CD4-positive, alpha-beta T cell treated with Interleukin-12 subunit alpha and Interleukin-12 subunit beta, for 1 hour (primary cell): ENCODE results near the gene ZNF791.
"Not testable (repeated sequence)": the region's sequence is repeated elsewhere in the genome, so short reads cannot be mapped to it uniquely, and the experiment has no call there.

Experiments used
- DNase-seq: peaks from one replicate; pipeline ENCODE4 v3.0.0-alpha.2; 2020

ZNF791 gene

GRCh38 chr19:12636631-12637030, 25.9 kb downstream of the ZNF791 start:
- DNase-seq = no peak

- no peak for DNase-seq
Measured at GRCh38 chr19:12638611-12639182, 28.0 kb downstream of the ZNF791 start.

DNA sequence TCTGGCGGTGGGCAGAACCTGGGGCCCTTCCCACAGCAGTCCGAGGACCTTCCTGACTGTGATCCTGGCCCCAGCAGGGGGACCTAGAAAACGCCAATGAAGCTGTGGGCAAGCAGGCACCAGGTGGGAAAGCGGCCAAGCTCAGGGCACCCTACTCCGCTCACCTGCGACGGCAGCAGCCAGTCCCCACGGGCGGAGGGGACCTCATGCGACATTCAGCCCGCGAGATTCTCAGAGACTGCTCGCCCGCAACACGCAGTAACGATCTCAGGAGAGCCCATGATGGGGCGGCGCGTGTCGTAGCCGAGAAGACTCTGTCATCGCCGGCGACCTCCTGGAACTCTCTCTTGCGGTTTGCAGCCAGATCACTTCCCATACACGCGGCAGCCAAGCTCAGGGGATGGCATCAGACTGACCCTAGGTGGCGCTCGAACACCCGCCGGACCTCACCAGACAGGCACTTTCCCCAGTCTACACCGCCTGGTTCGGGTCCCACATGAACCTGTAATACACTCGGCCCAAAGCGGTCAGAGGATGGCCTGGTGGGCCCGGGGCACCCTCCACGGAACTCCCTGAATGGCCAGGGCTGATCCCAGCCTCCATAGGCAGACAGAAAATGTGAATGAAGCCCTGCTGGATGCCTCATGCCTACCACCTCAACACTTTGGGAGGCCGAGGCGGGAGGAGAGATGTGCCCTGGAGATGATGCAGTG, 29.3 kb downstream of the ZNF791 start:
- DNase-seq = peak; percentile 87

- no peak for DNase-seq
Measured at GRCh38 chr19:12641456-12641855, 30.7 kb downstream of the ZNF791 start.

- DNase-seq = no peak
Measured at GRCh38 chr19:12642506-12642905, 31.8 kb downstream of the ZNF791 start.

GRCh38 chr19:12643716-12644115, 33.0 kb downstream of the ZNF791 start:
- DNase-seq = not testable (repeated sequence)

- no peak for DNase-seq
Measured at GRCh38 chr19:12646551-12646950, 35.8 kb downstream of the ZNF791 start.

DNA sequence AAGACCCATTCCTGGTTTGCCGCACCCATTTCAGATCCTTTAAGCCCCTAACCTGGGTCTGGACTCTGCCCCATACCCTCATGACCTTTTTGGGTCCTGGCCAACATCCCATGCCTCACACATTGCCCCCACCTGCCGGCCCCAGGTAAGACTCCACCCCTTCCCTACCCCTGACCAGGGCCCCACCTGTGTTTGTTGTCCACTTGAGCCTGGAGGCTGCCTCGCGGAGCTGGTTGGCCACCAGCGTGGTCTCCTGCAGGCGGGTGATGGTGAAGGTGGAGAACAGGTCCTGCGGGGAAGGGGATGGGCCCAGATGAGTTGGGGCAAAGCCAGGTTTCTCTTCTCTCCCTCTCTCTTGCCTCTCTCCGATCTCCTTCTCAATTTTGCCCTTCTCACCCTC, 36.3 kb downstream of the ZNF791 start:
- DNase-seq = no peak

DNA sequence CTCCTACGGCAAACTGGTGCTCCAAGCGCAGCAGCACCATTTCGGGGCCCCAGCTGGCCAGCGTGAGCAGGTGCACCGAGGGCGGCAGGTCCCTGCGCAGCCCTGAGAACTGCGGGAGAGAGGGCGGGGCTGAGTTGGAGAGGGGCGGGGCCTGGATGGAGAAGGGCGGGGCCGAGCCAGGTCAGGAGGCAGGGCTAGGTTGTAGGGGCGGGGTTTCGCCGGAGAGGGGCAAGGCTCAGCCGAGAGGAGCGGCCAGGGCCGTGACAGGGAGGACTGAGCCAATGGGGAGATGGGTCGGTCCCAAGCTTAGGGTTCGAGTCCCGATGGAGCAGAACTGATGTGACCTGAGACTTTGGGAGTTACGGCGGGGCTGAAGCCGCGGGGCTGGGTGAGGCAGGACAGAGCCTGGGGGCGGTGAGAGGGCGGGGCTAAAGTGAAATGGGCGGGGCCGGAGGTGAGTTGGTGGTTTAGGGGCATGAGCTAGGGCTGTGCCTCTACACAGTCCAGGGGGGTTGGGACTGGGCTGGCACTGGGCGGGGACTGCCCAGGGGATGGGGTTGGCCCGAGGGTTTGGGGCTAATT, 36.9 kb downstream of the ZNF791 start:
- peak; percentile 40 for DNase-seq

DNA sequence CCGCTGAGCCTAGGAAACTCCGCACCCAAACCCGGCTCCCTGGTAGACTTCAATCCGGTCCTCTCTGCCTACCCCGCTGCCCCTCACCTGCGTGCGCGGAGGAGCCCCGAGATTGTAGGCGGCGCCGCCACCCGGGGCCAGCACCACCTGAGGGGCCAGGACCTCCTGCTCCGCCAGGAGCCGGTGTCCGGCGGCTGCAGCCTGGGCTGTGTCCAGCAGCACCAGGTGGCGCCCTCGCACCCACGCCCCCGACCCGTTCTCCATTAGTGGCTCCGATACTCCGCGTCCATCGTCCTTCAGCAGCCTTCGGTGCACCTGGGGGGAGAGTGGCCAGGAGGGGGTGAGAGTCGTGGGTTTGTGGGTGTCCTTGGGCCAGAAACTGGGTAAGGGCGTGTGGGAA, 37.4 kb downstream of the ZNF791 start:
- DNase-seq = no peak

DNA sequence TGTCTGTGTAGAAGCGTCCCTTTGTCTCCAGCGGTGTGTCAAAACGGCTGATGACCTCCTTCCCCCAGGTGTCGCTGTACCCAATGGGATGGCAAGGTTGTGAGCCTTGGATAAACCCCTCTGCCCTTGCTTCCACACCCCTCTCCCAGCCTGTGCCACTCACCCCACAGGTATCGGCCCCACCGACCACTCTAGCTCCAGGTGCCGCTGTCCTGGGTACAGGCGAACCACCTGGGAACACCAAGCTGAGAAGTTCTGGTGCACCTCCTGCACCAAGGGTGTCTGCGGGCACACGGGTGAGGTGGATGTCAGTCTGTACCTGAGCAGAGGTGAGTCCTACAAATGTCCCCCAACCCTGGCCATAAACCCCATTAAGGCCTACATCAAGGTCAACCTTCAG, 39.2 kb downstream of the ZNF791 start:
- no peak for DNase-seq

DNA sequence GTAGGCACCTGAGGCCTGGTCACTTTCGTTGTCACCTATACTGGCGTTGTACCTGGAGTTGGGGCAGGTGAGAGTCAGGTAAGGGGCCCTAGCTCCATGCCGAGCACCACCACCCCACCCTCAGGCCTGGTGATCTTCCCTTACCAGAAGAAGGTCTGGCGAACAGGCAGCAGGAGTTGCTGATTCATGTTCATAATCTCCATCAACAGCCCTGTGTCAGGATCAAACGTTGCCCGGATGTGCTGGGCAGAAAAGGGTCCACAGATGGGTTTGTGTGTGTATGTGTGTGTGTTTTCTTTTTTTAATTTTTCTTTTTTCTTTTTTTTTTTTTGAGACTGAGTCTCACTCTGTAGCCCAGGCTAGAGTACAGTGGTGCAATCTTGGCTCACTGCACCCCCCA, 41.5 kb downstream of the ZNF791 start:
- DNase-seq = no peak

DNA sequence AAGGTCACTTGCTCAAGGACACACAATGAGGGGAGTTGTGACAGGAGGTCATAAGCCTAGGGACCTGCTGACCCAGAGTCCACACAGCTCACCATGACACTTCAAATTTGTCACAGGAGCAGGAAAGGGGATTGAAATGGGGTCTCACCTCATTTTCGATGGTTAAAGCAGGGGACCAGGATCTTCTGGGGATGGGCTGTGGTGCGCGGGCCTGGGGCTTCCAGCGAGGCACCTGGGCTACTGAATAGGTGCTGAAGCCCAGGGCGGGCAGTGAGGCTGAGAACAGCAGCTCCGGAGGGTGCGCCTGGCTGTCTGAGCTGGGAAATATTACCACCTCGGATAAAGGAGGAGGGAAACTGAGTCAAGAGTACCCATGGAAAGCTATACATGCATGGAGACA, 44.8 kb downstream of the ZNF791 start:
- DNase-seq = no peak

GRCh38 chr19:12656899-12657571, 46.3 kb downstream of the ZNF791 start:
- no peak for DNase-seq

DNA sequence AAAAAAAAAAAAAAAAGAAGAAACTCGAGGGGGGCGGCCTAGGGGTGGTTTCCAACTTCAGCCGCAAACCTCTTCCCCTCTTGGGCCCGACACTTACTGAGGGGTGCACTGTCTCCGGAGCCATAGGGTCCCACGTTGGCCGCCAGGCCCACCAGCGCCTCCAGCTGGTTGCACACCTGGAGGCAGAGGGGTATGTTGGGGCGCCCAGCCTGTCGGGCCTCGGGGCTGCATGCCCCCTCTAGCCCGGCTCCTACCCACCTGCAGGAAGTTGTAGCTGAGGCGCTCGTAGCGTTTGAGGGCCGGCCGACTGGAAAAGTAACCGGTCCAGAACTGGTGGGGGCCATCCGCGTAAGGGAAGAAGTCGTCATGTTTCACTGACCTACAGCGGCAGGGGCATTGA, 47.2 kb downstream of the ZNF791 start:
- no peak for DNase-seq

DNA sequence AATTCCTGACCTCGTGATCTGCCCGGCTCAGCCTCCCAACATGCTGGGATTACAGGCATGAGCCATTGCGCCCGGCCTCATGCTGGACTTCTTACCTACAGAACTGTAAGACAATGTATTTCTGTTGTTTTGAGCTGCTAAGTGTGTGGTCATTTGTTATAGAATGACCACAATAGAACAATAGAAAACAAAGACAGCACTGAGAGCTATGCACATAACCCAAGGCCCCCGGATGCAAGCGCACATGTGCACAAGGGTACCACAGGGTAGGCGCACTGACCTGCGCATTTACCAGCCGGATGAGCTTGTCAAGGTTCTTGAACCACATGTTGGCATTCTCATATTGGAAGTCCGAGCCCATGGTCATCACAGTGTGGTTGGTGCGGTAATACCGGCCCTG, 50.3 kb downstream of the ZNF791 start:
- no peak for DNase-seq

GRCh38 chr19:12664406-12665280, 53.9 kb downstream of the ZNF791 start:
- DNase-seq = no peak

DNA sequence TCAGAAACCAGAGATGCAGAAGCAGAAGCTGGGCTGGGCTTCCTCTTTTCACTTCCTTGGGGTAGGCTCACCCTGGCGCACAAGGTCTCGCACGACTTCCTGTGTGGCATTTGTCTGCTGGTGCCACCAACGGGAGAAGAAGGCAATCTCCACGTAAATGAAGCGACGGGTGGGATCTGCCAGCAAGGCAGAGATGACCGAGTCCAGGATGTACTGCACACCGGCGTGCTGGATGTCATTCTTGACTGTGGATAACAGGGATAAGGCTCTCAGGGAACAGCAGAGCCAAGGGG, 54.5 kb downstream of the ZNF791 start:
- DNase-seq = peak; percentile 68

- DNase-seq = peak; percentile 14
Measured at GRCh38 chr19:12665671-12666264, 55.0 kb downstream of the ZNF791 start.

- DNase-seq = peak; percentile 83
Measured at GRCh38 chr19:12666265-12667048, 55.7 kb downstream of the ZNF791 start, which contains the start of the genes MAN2B1 and WDR83. Gene MAN2B1 (minus strand): TSS chr19:12666742. CDS start chr19:12666701, 41 bp downstream. Gene WDR83 (plus strand): TSS chr19:12666807. CDS start chr19:12669791, 2,984 bp downstream.

- DNase-seq = no peak
Measured at GRCh38 chr19:12667731-12668302, 57.1 kb downstream of the ZNF791 start.
